CD4-positive, CD25-positive, alpha-beta regulatory T cell (primary cell): ENCODE measurements around the gene KCNMA1. TPM values are rescaled to one million over a fixed set of nuclear protein-coding genes. Genes with fewer than 3 reads are reported as not detected.

Experiments used
- ATAC-seq, 2 donors: fragments of 150-1000 bp; cut with Tn5 transposase; one replicate each; pipeline ENCODE4 v1.10.0; 2021; ENCODE audit warnings: low read depth in 2 of 2, moderate number of reproducible peaks in 2 of 2, moderate library complexity in 1 of 2
- DNase-seq, 3 donors: peaks; one replicate each; pipeline versions ENCODE4 v3.0.0 to v3.0.0-alpha.2; 2012 to 2022; ENCODE audit warnings: mixed read lengths in 1 of 3
- H3K27ac ChIP-seq: one replicate; pipeline ENCODE4 v1.7.0; 2013; ENCODE audit warnings: mild to moderate bottlenecking, low read length; ENCODE audit not compliant: insufficient read depth, poor library complexity, severe bottlenecking
- H3K27me3 ChIP-seq: one replicate; pipeline ENCODE4 v1.7.0; 2013; ENCODE audit warnings: low read length; ENCODE audit not compliant: control insufficient read depth, insufficient read depth
- H3K36me3 ChIP-seq: one replicate; pipeline ENCODE4 v1.7.0; 2013; ENCODE audit warnings: mild to moderate bottlenecking, low read length, moderate library complexity; ENCODE audit not compliant: control insufficient read depth, insufficient read depth
- H3K4me1 ChIP-seq: 2 replicates; pipeline ENCODE4 v1.7.0; 2013; ENCODE audit warnings: mild to moderate bottlenecking, low read length; ENCODE audit not compliant: insufficient read depth, control insufficient read depth, poor library complexity, severe bottlenecking
- H3K4me3 ChIP-seq: one replicate; pipeline ENCODE4 v1.7.0; 2013; ENCODE audit warnings: low read depth, mild to moderate bottlenecking, low read length, moderate library complexity
- H3K9me3 ChIP-seq, 2 experiments: 1 replicate in 1 of 2; 2 replicates in 1 of 2; pipeline ENCODE4 v1.7.0; 2013; ENCODE audit warnings: low read length in 2 of 2, mild to moderate bottlenecking in 1 of 2, moderate library complexity in 1 of 2; ENCODE audit not compliant: control insufficient read depth in 2 of 2
- H3K27ac Mint-ChIP-seq, 3 donors: one replicate each; pipeline ENCODE4 v1.8.0; 2020 to 2022; ENCODE audit warnings: mild to moderate bottlenecking in 3 of 3, mixed read lengths in 3 of 3, moderate library complexity in 2 of 3
- H3K27me3 Mint-ChIP-seq: one replicate; pipeline ENCODE4 v1.8.0; 2022; ENCODE audit warnings: mild to moderate bottlenecking, mixed read lengths
- H3K36me3 Mint-ChIP-seq: one replicate; pipeline ENCODE4 v1.8.0; 2020; ENCODE audit warnings: mixed read lengths
- H3K4me1 Mint-ChIP-seq, 4 donors: one replicate each; pipeline ENCODE4 v1.8.0; 2020 to 2022; ENCODE audit warnings: mixed read lengths in 4 of 4, mild to moderate bottlenecking in 1 of 4
- H3K4me3 Mint-ChIP-seq, 4 donors: one replicate each; pipeline ENCODE4 v1.8.0; 2020 to 2022; ENCODE audit warnings: mild to moderate bottlenecking in 4 of 4, mixed read lengths in 4 of 4, moderate library complexity in 3 of 4
- H3K9me3 Mint-ChIP-seq, 7 donors: one replicate each; pipeline ENCODE4 v1.8.0; 2020 to 2022; ENCODE audit warnings: mixed read lengths in 7 of 7, mild to moderate bottlenecking in 3 of 7, moderate library complexity in 2 of 7
- polyA plus RNA-seq, 4 donors: library from polyadenylated mRNA; unstranded; fragments of 300-500 nt; fragmentation: Illumina TruSeq; gene quantifications; one replicate each; pipeline ENCODE4 v1.2.3, GENCODE V29; 2021
- total RNA-seq: library from RNA; stranded (reverse); gene quantifications from one replicate; pipeline ENCODE4 v1.2.3, GENCODE V29; 2022

KCNMA1 gene
- total and polyA plus RNA-seq, 5 donors from 2014 or later, result not detected

DNA sequence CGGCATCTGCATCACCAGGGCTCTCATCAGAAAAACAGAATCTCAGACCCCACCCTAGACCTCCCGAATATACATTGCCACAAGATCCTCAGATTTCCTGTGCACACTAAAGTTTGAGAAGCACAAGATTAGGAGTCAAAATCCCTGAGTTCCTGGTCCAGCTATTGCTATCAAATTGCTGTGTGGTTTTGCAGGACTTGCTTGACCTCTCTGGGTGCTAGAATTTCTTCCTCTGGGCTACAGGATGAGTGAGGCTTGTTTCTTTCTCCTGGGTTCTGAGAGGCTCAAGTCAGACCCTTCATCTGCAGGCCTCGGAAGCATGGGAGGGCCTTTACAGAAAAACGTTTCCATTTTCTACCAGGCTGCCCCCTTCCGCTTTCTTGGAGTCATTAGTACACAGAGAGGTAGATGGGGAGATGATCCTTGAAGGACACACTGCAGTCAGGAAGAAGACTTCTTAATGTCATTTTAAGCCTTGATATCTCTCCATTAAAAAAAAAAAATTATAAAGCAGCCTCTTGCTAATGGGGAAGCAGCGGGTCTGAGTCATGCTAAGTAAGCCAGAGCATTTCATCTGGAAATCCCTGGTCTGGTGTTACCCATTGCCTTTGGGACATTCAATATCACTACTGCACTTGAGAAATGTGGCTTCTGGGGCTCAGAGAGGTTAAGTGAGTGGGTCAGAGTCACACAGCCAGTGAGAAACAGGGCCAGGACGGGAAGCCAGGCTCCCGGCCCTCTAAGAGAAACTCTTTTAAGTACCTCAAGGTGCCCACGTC, 173.5 kb downstream of the KCNMA1 start:
- no peaks in the 10 kb centered on the region for H3K4me1 Mint-ChIP-seq
- Histone ChIP-seq H3K27ac (no peak overlapping the region), H3K4me1 (no peaks in the 10 kb centered on the region), H3K9me3 (no peaks in the 10 kb centered on the region), H3K27me3 (no peaks in the 10 kb centered on the region), H3K36me3 (no peaks in the 10 kb centered on the region), H3K4me3 (no peak overlapping the region)
- DNase-seq (no peak), ATAC-seq (no peak)
- peaks cover 0 to 7% (median 0%) of the 10 kb centered on the region in 7 donors for H3K9me3 Mint-ChIP-seq
- H3K27me3 Mint-ChIP-seq, result no peaks in the 10 kb centered on the region
- no peak overlapping the region for H3K27ac Mint-ChIP-seq
- no peaks in the 10 kb centered on the region for H3K36me3 Mint-ChIP-seq
- no peak overlapping the region for H3K4me3 Mint-ChIP-seq

DNA sequence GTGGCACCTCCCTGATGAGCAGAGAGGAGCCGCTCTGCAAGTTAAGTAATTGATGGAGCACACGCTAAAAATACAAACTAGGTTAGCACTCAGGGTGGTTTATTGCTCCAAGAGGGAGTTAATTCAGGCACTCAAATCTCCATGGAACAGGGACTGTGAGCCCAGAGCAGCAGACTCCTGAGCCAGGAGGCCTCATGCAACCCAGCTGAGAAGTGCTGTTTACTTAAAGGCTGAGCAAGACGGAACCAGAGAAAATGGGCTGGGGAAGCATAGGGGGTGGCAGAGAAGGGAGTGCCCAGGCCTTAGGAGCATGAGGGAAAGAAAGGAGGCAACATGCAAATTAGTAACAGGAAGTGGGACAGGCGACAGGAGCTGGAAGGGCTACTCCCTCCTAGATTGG, 174.1 kb downstream of the KCNMA1 start:
- Mint-ChIP-seq H3K9me3 (peaks cover 0 to 5% (median 0%) of the 10 kb centered on the region in 7 donors), H3K4me1 (no peaks in the 10 kb centered on the region), H3K4me3 (no peak overlapping the region), H3K27ac (no peak overlapping the region), H3K36me3 (no peaks in the 10 kb centered on the region), H3K27me3 (no peaks in the 10 kb centered on the region)
- Histone ChIP-seq H3K9me3 (no peaks in the 10 kb centered on the region), H3K27ac (no peak overlapping the region), H3K4me1 (no peaks in the 10 kb centered on the region), H3K27me3 (no peaks in the 10 kb centered on the region), H3K36me3 (no peaks in the 10 kb centered on the region), H3K4me3 (no peak overlapping the region)
- no peak for ATAC-seq
- DNase-seq, result no peak

DNA sequence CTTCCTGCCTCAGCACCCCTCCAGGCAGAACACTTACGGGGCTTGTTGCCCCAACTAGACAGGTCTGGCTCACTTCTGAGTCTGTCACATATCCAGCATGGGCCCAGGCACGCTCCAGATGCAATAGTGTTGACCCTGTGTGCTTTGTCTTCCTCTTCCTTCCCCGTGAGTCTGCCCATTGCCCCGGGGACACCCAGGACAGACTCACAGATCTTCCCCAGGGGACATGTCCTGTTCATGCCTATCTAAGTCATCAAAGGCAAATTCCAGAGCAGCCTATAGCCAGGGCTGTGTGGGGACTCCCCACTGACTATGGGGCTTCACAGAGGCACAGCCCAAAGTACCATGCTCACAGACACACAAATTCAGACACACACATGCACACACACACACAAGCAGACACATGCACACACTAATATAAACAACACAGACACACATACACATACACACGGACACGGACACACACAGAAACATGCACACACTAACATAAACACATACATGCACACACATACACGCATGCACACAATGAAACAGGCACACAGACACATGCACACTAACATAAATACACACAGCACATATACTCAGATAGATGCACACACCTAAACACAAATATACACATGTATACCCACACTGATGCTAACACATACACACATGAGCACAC, 175.8 kb downstream of the KCNMA1 start:
- Mint-ChIP-seq H3K27me3 (peaks cover 7% of the 10 kb centered on the region), H3K27ac (peak overlapping the region in 1 of 3 donors; percentile 45), H3K4me1 (no peaks in the 10 kb centered on the region), H3K36me3 (no peaks in the 10 kb centered on the region), H3K9me3 (peaks cover 0 to 5% (median 0%) of the 10 kb centered on the region in 7 donors), H3K4me3 (no peak overlapping the region)
- DNase-seq (no peak), ATAC-seq (no peak)
- H3K27me3 ChIP-seq, result no peaks in the 10 kb centered on the region
- no peak overlapping the region for H3K4me3 ChIP-seq
- no peak overlapping the region for H3K27ac ChIP-seq
- H3K4me1 ChIP-seq, result no peaks in the 10 kb centered on the region
- no peaks in the 10 kb centered on the region for H3K9me3 ChIP-seq
- no peaks in the 10 kb centered on the region for H3K36me3 ChIP-seq

DNA sequence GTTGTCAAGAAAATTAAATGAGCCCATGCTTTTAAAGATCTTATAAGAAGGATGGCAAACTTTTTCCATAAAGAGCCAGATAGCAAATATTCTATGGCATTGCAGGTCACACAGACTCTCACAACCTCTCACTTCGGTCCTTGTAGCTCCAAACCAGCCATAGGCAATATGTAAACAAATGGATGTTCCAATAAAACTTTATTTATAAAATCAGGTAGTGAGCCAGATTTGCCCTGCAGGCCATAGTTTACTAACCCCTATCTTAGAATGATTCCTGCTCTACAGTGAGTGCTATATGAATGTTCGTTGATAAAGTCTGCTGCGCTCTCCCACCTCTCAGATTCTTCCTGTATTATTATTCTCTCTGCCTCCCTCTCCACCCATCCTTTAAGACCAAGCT, 177.7 kb downstream of the KCNMA1 start:
- Mint-ChIP-seq H3K27me3 (peaks cover 8% of the 10 kb centered on the region), H3K4me3 (no peak overlapping the region), H3K36me3 (no peaks in the 10 kb centered on the region), H3K9me3 (peaks cover 0 to 5% (median 0%) of the 10 kb centered on the region in 7 donors), H3K4me1 (no peaks in the 10 kb centered on the region), H3K27ac (no peak overlapping the region)
- H3K9me3 ChIP-seq, result no peaks in the 10 kb centered on the region
- no peaks in the 10 kb centered on the region for H3K27me3 ChIP-seq
- no peak for DNase-seq
- no peaks in the 10 kb centered on the region for H3K36me3 ChIP-seq
- no peaks in the 10 kb centered on the region for H3K4me1 ChIP-seq
- ATAC-seq, result no peak
- H3K27ac ChIP-seq, result no peak overlapping the region
- no peak overlapping the region for H3K4me3 ChIP-seq

- Mint-ChIP-seq H3K4me1 (no peaks in the 10 kb centered on the region), H3K36me3 (no peaks in the 10 kb centered on the region), H3K27ac (no peak overlapping the region), H3K27me3 (peaks cover 13% of the 10 kb centered on the region), H3K4me3 (no peak overlapping the region), H3K9me3 (peaks cover 0 to 5% (median 0%) of the 10 kb centered on the region in 7 donors)
- Histone ChIP-seq H3K27ac (no peak overlapping the region), H3K9me3 (no peaks in the 10 kb centered on the region), H3K4me3 (no peak overlapping the region), H3K36me3 (no peaks in the 10 kb centered on the region), H3K4me1 (no peaks in the 10 kb centered on the region), H3K27me3 (no peaks in the 10 kb centered on the region)
- no peak for ATAC-seq
- no peak for DNase-seq
Observed at GRCh38 chr10:77458986-77459590, 178.5 kb downstream of the KCNMA1 start.

- Histone ChIP-seq H3K27me3 (no peaks in the 10 kb centered on the region), H3K4me3 (no peak overlapping the region), H3K4me1 (no peaks in the 10 kb centered on the region), H3K27ac (no peak overlapping the region), H3K36me3 (no peaks in the 10 kb centered on the region), H3K9me3 (no peaks in the 10 kb centered on the region)
- Mint-ChIP-seq H3K36me3 (no peaks in the 10 kb centered on the region), H3K27me3 (peaks cover 13% of the 10 kb centered on the region), H3K4me1 (no peaks in the 10 kb centered on the region), H3K4me3 (no peak overlapping the region), H3K27ac (no peak overlapping the region), H3K9me3 (peaks cover 0 to 5% (median 0%) of the 10 kb centered on the region in 7 donors)
- ATAC-seq (no peak), DNase-seq (no peak)
Observed at GRCh38 chr10:77457721-77458120, 179.9 kb downstream of the KCNMA1 start.

- no peaks in the 10 kb centered on the region for H3K36me3 ChIP-seq
- no peaks in the 10 kb centered on the region for H3K4me1 ChIP-seq
- no peak overlapping the region for H3K4me3 ChIP-seq
- no peaks in the 10 kb centered on the region for H3K27me3 ChIP-seq
- no peak overlapping the region for H3K27ac ChIP-seq
- no peak for DNase-seq
- no peaks in the 10 kb centered on the region for H3K9me3 ChIP-seq
- peaks cover 13% of the 10 kb centered on the region for H3K27me3 Mint-ChIP-seq
- H3K27ac Mint-ChIP-seq, result no peak overlapping the region
- H3K9me3 Mint-ChIP-seq, result peaks cover 0 to 5% (median 0%) of the 10 kb centered on the region in 7 donors
- no peaks in the 10 kb centered on the region for H3K4me1 Mint-ChIP-seq
- H3K36me3 Mint-ChIP-seq, result no peaks in the 10 kb centered on the region
- ATAC-seq, result no peak
- H3K4me3 Mint-ChIP-seq, result no peak overlapping the region
Observed at GRCh38 chr10:77457266-77457665, 180.3 kb downstream of the KCNMA1 start.
